ENCODE data around the gene LMBR1. TPM values are rescaled to one million over a fixed set of nuclear protein-coding genes. Genes with fewer than 3 reads are reported as not detected.

LMBR1 gene
- total and polyA plus RNA-seq, 2 of the 13 experiments (the other 11 are each of a cell fraction or from before 2014, with no cell fraction given): 20.9 to 39.6 TPM

- TF ChIP-seq CEBPZ (IDR thresholded peaks at IDR 0.05; ENCODE audit: low read length) (no peak), PAX8 (CRISPR knock-in tag; IDR thresholded peaks at IDR 0.05; ENCODE audit: borderline replicate concordance) (no peak), ZNF136 (CRISPR knock-in tag; IDR thresholded peaks at IDR 0.05; ENCODE audit: low read depth) (no peak), U2AF2 (IDR thresholded peaks at IDR 0.05; ENCODE audit: low read depth, low read length) (no peak), ZNF687 (CRISPR knock-in tag; IDR thresholded peaks at IDR 0.05) (peak; percentile 62), HOXD1 (CRISPR knock-in tag; IDR thresholded peaks at IDR 0.05) (peak; percentile 64), MTF2 (CRISPR knock-in tag; IDR thresholded peaks at IDR 0.05; ENCODE audit: borderline replicate concordance) (no peak), AKAP8 (CRISPR knock-in tag; IDR thresholded peaks at IDR 0.05) (0 out of 2 replicates have a peak, but pooled peaks have one; percentile 28), ZNF883 (CRISPR knock-in tag; IDR thresholded peaks at IDR 0.05; ENCODE audit: not compliant biosample characterization) (no peak), NONO (IDR thresholded peaks at IDR 0.05) (no peak), NONO (CRISPR knock-in tag; conservative IDR thresholded peaks at IDR 0.05) (0 out of 2 replicates have a peak, but pooled peaks have one; percentile 10), ZNF574 (CRISPR knock-in tag; IDR thresholded peaks at IDR 0.05) (peak; percentile 35; the same call in 1 of the 2 replicates), TARDBP (CRISPR knock-in tag; IDR thresholded peaks at IDR 0.05) (0 out of 2 replicates have a peak, but pooled peaks have one; percentile 52)
- TF ChIP-seq, protein P1, sequence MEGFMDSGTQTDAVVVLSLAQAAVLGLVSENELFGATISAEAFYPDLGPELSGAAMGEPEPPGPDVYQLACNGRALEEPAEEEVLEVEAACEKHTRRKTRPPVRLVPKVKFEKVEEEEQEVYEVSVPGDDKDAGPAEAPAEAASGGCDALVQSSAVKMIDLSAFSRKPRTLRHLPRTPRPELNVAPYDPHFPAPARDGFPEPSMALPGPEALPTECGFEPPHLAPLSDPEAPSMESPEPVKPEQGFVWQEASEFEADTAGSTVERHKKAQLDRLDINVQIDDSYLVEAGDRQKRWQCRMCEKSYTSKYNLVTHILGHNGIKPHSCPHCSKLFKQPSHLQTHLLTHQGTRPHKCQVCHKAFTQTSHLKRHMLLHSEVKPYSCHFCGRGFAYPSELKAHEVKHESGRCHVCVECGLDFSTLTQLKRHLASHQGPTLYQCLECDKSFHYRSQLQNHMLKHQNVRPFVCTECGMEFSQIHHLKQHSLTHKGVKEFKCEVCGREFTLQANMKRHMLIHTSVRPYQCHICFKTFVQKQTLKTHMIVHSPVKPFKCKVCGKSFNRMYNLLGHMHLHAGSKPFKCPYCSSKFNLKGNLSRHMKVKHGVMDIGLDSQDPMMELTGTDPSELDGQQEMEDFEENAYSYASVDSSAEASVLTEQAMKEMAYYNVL (CRISPR knock-in tag; IDR thresholded peaks at IDR 0.05; ENCODE audit: borderline replicate concordance): no peak
Measured at GRCh38 chr7:156892081-156892800, 742 bp downstream of the LMBR1 start (continued).

Data from HepG2 (cell line).